Sigmoid colon (tissue), 7 donors: Measurements from ENCODE around the gene GRIN2A. TPM values are rescaled to one million over a fixed set of nuclear protein-coding genes. Genes with fewer than 3 reads are reported as not detected.

Source experiments
- DNase-seq: peaks from one replicate; pipeline ENCODE4 v3.0.0-alpha.2; 2019
- H3K27ac ChIP-seq, 4 donors: fragments of 200-600 bp; sonication (generic); one replicate each; pipeline ENCODE4 v1.5.1; 2016 to 2019; ENCODE audit warnings: mild to moderate bottlenecking in 1 of 4
- H3K27me3 ChIP-seq, 3 donors: fragments of 200-600 bp; sonication (generic); one replicate each; pipeline ENCODE4 v1.5.1; 2019; ENCODE audit warnings: mild to moderate bottlenecking in 1 of 3
- H3K36me3 ChIP-seq, 4 donors: fragments of 200-600 bp; sonication (generic); one replicate each; pipeline ENCODE4 v1.5.1; 2016 to 2019
- H3K4me1 ChIP-seq, 4 donors: fragments of 200-600 bp; sonication (generic); one replicate each; pipeline ENCODE4 v1.5.1; 2017 to 2019
- H3K4me3 ChIP-seq, 4 donors: fragments of 200-600 bp; sonication (generic); one replicate each; pipeline ENCODE4 v1.5.1; 2017 to 2019; ENCODE audit warnings: mild to moderate bottlenecking in 2 of 4, moderate library complexity in 1 of 4
- H3K9me3 ChIP-seq, 4 donors: fragments of 200-600 bp in 3 of 4; sonication (generic) in 3 of 4; one replicate each; pipeline versions ENCODE4 v1.5.1 to v1.6.1; 2013 to 2019
- CTCF ChIP-seq, 4 experiments: fragments of 450-650 bp in 3 of 4; fragments of 200-600 bp in 1 of 4; IDR thresholded peaks; one replicate each; pipeline ENCODE4 v1.5.1; 2016 to 2019; ENCODE audit warnings: antibody characterized with exemption in 4 of 4, mild to moderate bottlenecking in 3 of 4, moderate library complexity in 2 of 4
- EP300 ChIP-seq, 4 donors: sonication (generic); formaldehyde crosslinking; IDR thresholded peaks; one replicate each; pipeline ENCODE4 v1.6.1; 2017; ENCODE audit warnings: antibody characterized with exemption in 4 of 4
- POLR2A ChIP-seq, 2 donors: fragments of 450-650 bp; IDR thresholded peaks; one replicate each; pipeline ENCODE4 v1.6.1; 2016; ENCODE audit warnings: antibody characterized with exemption in 2 of 2, mild to moderate bottlenecking in 2 of 2, moderate library complexity in 2 of 2
- POLR2AphosphoS5 ChIP-seq, 4 donors: sonication (generic); formaldehyde crosslinking; IDR thresholded peaks; one replicate each; pipeline ENCODE4 v1.6.1; 2017; ENCODE audit warnings: antibody characterized with exemption in 4 of 4
- WGBS, 2 donors: extraction: QIAGEN DNeasy Blood & Tissue Kit; methylation state at CpG; one replicate each; pipeline ENCODE4 v1.1.7; 2013; 5-methylcytosine and 5-hydroxymethylcytosine counted together
- intact Hi-C: fragments of 100-400 bp; cut with DNase I; formaldehyde crosslinking; loops from one replicate; pipeline ENCODE4 v1.15.1; 2023
- polyA plus RNA-seq, 3 donors: library from polyadenylated mRNA; stranded (reverse); fragments of 200-250 nt; gene quantifications; one replicate each; pipeline ENCODE4 v1.2.3, GENCODE V29; 2013
- total RNA-seq, 4 donors: library from RNA; depleted of rRNA; stranded (reverse); fragments of >200 nt; gene quantifications; one replicate each; pipeline ENCODE4 v1.1.0, GENCODE V29; 2016
- donor health status: healthy with polysubstance abuse.
- donor health status: Bipolar disorder and iron deficiency.
- donor health status: healthy.

The GRIN2A gene
- under 1 TPM; under 0.01 to 0.36 (median 0.22) TPM for total RNA-seq
- under 1 TPM; under 0.01 to 0.09 (median under 0.01) TPM for polyA plus RNA-seq

- 2 to 6% methylated on average over 63 to 64 of the region's 64 CpGs for WGBS, 2 donors
- Histone ChIP-seq H3K36me3 (no peaks in the 10 kb centered on the region), H3K27me3 (peaks cover 24 to 69% (median 32%) of the 10 kb centered on the region in 3 donors), H3K4me3 (peak within 1 kb of the TSS in 3 of 4 donors; percentile 24 to 40 (median 33)), H3K4me1 (peaks cover 0 to 32% (median 29%) of the 10 kb centered on the region in 4 donors), H3K27ac (no peak within 1 kb of the TSS), H3K9me3 (no peaks in the 10 kb centered on the region)
- DNase-seq, result no peak
- intact Hi-C loops, result loop anchor here (5.0 to 10.0 kb wide), 4 partner anchors 145 to 1045 kb away; no protein-coding TSS in a partner anchor
- TF ChIP-seq POLR2A (IDR thresholded peaks at IDR 0.05) (no peak), CTCF (IDR thresholded peaks at IDR 0.05) (no peak), POLR2AphosphoS5 (IDR thresholded peaks at IDR 0.05) (no peak), EP300 (IDR thresholded peaks at IDR 0.05) (no peak)
Observed at GRCh38 chr16:10182222-10183053, at the start of gene GRIN2A. Gene GRIN2A, minus strand, starts transcription at chr16:10182428. Its CDS starts 2,017 bp downstream, at chr16:10180411.

GRCh38 chr16:10231563-10231962, 49.3 kb upstream of the GRIN2A start:
- H3K4me3 ChIP-seq, result no peak overlapping the region
- no peaks in the 10 kb centered on the region for H3K27me3 ChIP-seq
- no peak for TF ChIP-seq CTCF (IDR thresholded peaks at IDR 0.05)
- TF ChIP-seq POLR2A (IDR thresholded peaks at IDR 0.05), result no peak
- H3K9me3 ChIP-seq, result peaks cover 0 to 12% (median 9%) of the 10 kb centered on the region in 4 donors
- intact Hi-C loops, result no loop called here
- H3K27ac ChIP-seq, result no peak overlapping the region
- no peaks in the 10 kb centered on the region for H3K4me1 ChIP-seq
- H3K36me3 ChIP-seq, result no peaks in the 10 kb centered on the region
- WGBS, 2 donors, result 81 to 90% methylated on average over 2 of the region's 2 CpGs
- DNase-seq, result no peak

GRCh38 chr16:10228779-10229178, 46.6 kb upstream of the GRIN2A start:
- no peak for TF ChIP-seq POLR2AphosphoS5 (IDR thresholded peaks at IDR 0.05)
- no peak for TF ChIP-seq CTCF (IDR thresholded peaks at IDR 0.05)
- no peak for TF ChIP-seq POLR2A (IDR thresholded peaks at IDR 0.05)
- TF ChIP-seq EP300 (IDR thresholded peaks at IDR 0.05), result no peak
- Histone ChIP-seq H3K27me3 (no peaks in the 10 kb centered on the region), H3K36me3 (no peaks in the 10 kb centered on the region), H3K4me1 (no peaks in the 10 kb centered on the region), H3K4me3 (no peak overlapping the region), H3K27ac (no peak overlapping the region), H3K9me3 (peaks cover 0 to 12% (median 9%) of the 10 kb centered on the region in 4 donors)
- 10 to 13% methylated on average over 2 of the region's 2 CpGs for WGBS, 2 donors
- no peak for DNase-seq
- intact Hi-C loops, result no loop called here

- DNase-seq, result no peak
- no peak for TF ChIP-seq POLR2AphosphoS5 (IDR thresholded peaks at IDR 0.05)
- TF ChIP-seq EP300 (IDR thresholded peaks at IDR 0.05), result no peak
- TF ChIP-seq CTCF (IDR thresholded peaks at IDR 0.05), result no peak
- TF ChIP-seq POLR2A (IDR thresholded peaks at IDR 0.05), result no peak
- Histone ChIP-seq H3K27me3 (peaks cover 0 to 10% (median 0%) of the 10 kb centered on the region in 3 donors), H3K4me1 (no peaks in the 10 kb centered on the region), H3K36me3 (no peaks in the 10 kb centered on the region), H3K27ac (no peak overlapping the region), H3K4me3 (no peak overlapping the region), H3K9me3 (peaks cover 0 to 4% (median 1%) of the 10 kb centered on the region in 4 donors)
- WGBS, 2 donors, result 42 to 48% methylated on average over 1 of the region's 1 CpG
- intact Hi-C loops, result no loop called here
Observed at GRCh38 chr16:10226987-10227306, 44.7 kb upstream of the GRIN2A start.
